ENCODE data around the gene PMIS2. TPM values are rescaled to one million over a fixed set of nuclear protein-coding genes. Genes with fewer than 3 reads are reported as not detected.
"Not testable (repeated sequence)": the region's sequence is repeated elsewhere in the genome, so short reads cannot be mapped to it uniquely, and the experiment has no call there.

PMIS2 gene
- total and polyA plus RNA-seq, 5 experiments from 2014 or later: not detected

- POLR2A ChIA-PET: no interaction called here
- H3K4me1 Mint-ChIP-seq: no peaks in the 10 kb centered on the region
- H3K27ac Mint-ChIP-seq: peak overlapping the region in 1 of 10 donors; percentile 35
- ATAC-seq (no peak), DNase-seq (no peak)
- no peak overlapping the region for H3K4me3 Mint-ChIP-seq
- H3K27me3 Mint-ChIP-seq: peaks cover 12 to 28% (median 17%) of the 10 kb centered on the region in 5 donors
- peaks cover 0 to 17% (median 14%) of the 10 kb centered on the region in 3 donors for H3K36me3 Mint-ChIP-seq
- peaks cover 4 to 32% (median 18%) of the 10 kb centered on the region in 9 donors for H3K9me3 Mint-ChIP-seq
Measured at GRCh38 chr19:35571406-35571965, 14.5 kb upstream of the PMIS2 start.

- POLR2A ChIA-PET: no interaction called here
- Mint-ChIP-seq H3K9me3 (peaks cover 10 to 47% (median 25%) of the 10 kb centered on the region in 9 donors), H3K36me3 (peaks cover 2 to 24% (median 21%) of the 10 kb centered on the region in 3 donors), H3K27me3 (peaks cover 8 to 20% (median 12%) of the 10 kb centered on the region in 5 donors), H3K27ac (no peak overlapping the region), H3K4me3 (no peak overlapping the region), H3K4me1 (peaks cover 0 to 3% (median 0%) of the 10 kb centered on the region in 4 donors)
- DNase-seq (no peak), ATAC-seq (no peak)
Measured at GRCh38 chr19:35577918-35578317, 8.1 kb upstream of the PMIS2 start.

GRCh38 chr19:35578707-35579106, 7.3 kb upstream of the PMIS2 start:
- POLR2A ChIA-PET: no interaction called here
- Mint-ChIP-seq H3K27me3 (peaks cover 8 to 27% (median 15%) of the 10 kb centered on the region in 5 donors), H3K4me3 (no peak overlapping the region), H3K4me1 (peaks cover 0 to 3% (median 0%) of the 10 kb centered on the region in 4 donors), H3K9me3 (peaks cover 10 to 43% (median 25%) of the 10 kb centered on the region in 9 donors), H3K27ac (no peak overlapping the region), H3K36me3 (peaks cover 2 to 24% (median 21%) of the 10 kb centered on the region in 3 donors)
- ATAC-seq: no peak
- DNase-seq: no peak

- no peak overlapping the region for H3K4me3 Mint-ChIP-seq
- no peak for DNase-seq
- H3K36me3 Mint-ChIP-seq: no peaks in the 10 kb centered on the region
- no peak for ATAC-seq
- H3K4me1 Mint-ChIP-seq: peaks cover 0 to 3% (median 0%) of the 10 kb centered on the region in 4 donors
- no peak overlapping the region for H3K27ac Mint-ChIP-seq
- POLR2A ChIA-PET: no interaction called here
- H3K27me3 Mint-ChIP-seq: peaks cover 16 to 46% (median 28%) of the 10 kb centered on the region in 5 donors
- H3K9me3 Mint-ChIP-seq: peaks cover 0 to 5% (median 2%) of the 10 kb centered on the region in 9 donors
Measured at GRCh38 chr19:35582760-35583159, 3.2 kb upstream of the PMIS2 start.

GRCh38 chr19:35587321-35587720, 1.3 kb downstream of the PMIS2 start:
- POLR2A ChIA-PET: no interaction called here
- Mint-ChIP-seq H3K4me3 (no peak overlapping the region), H3K4me1 (peaks cover 0 to 3% (median 1%) of the 10 kb centered on the region in 4 donors), H3K27ac (no peak overlapping the region), H3K27me3 (peaks cover 10 to 44% (median 25%) of the 10 kb centered on the region in 5 donors), H3K9me3 (no peaks in the 10 kb centered on the region), H3K36me3 (no peaks in the 10 kb centered on the region)
- ATAC-seq (no peak), DNase-seq (no peak)

- Mint-ChIP-seq H3K36me3 (no peaks in the 10 kb centered on the region), H3K4me1 (peaks cover 0 to 3% (median 0%) of the 10 kb centered on the region in 4 donors), H3K4me3 (no peak overlapping the region), H3K27ac (no peak overlapping the region), H3K27me3 (peaks cover 4 to 23% (median 14%) of the 10 kb centered on the region in 5 donors), H3K9me3 (no peaks in the 10 kb centered on the region)
- ATAC-seq: no peak
- POLR2A ChIA-PET: no interaction called here
- DNase-seq: no peak
Measured at GRCh38 chr19:35590875-35591274, 4.9 kb downstream of the PMIS2 start.

GRCh38 chr19:35592226-35592625, 6.3 kb downstream of the PMIS2 start:
- Mint-ChIP-seq H3K36me3 (no peaks in the 10 kb centered on the region), H3K27me3 (peaks cover 4 to 14% (median 10%) of the 10 kb centered on the region in 5 donors), H3K27ac (no peak overlapping the region), H3K4me1 (peaks cover 0 to 3% (median 0%) of the 10 kb centered on the region in 4 donors), H3K9me3 (no peaks in the 10 kb centered on the region), H3K4me3 (no peak overlapping the region)
- POLR2A ChIA-PET: no interaction called here
- DNase-seq: peak in 4 of 10 donors; percentile 17 to 46 (median 24)
- peak in 1 of 2 donors; percentile 46 for ATAC-seq

GRCh38 chr19:35595026-35595425, 9.1 kb downstream of the PMIS2 start:
- H3K4me3 Mint-ChIP-seq, H3K4me1 Mint-ChIP-seq, POLR2A ChIA-PET, DNase-seq, H3K36me3 Mint-ChIP-seq, ATAC-seq, H3K9me3 Mint-ChIP-seq, H3K27ac Mint-ChIP-seq: not testable (repeated sequence)
- peaks cover 4 to 18% (median 14%) of the 10 kb centered on the region in 5 donors for H3K27me3 Mint-ChIP-seq

- ATAC-seq (no peak), DNase-seq (no peak)
- H3K4me1 Mint-ChIP-seq: peaks cover 0 to 3% (median 0%) of the 10 kb centered on the region in 4 donors
- H3K27ac Mint-ChIP-seq: peak overlapping the region in 1 of 10 donors; percentile 90
- POLR2A ChIA-PET: no interaction called here
- no peak overlapping the region for H3K4me3 Mint-ChIP-seq
- no peaks in the 10 kb centered on the region for H3K9me3 Mint-ChIP-seq
- no peaks in the 10 kb centered on the region for H3K36me3 Mint-ChIP-seq
- H3K27me3 Mint-ChIP-seq: peaks cover 4 to 18% (median 15%) of the 10 kb centered on the region in 5 donors
Measured at GRCh38 chr19:35595928-35596327, 10.0 kb downstream of the PMIS2 start.

- H3K4me3 Mint-ChIP-seq: no peak overlapping the region
- ATAC-seq: peak in 1 of 2 donors; percentile 48
Measured at GRCh38 chr19:35596366-35596999, 10.5 kb downstream of the PMIS2 start.

GRCh38 chr19:35601971-35602370, 16.0 kb downstream of the PMIS2 start:
- Mint-ChIP-seq H3K4me3 (no peak overlapping the region), H3K9me3 (peaks cover 0 to 2% (median 0%) of the 10 kb centered on the region in 9 donors), H3K4me1 (no peaks in the 10 kb centered on the region), H3K36me3 (no peaks in the 10 kb centered on the region), H3K27ac (no peak overlapping the region), H3K27me3 (peaks cover 0 to 9% (median 2%) of the 10 kb centered on the region in 5 donors)
- POLR2A ChIA-PET: interaction anchor here (0.6 kb wide), 1 partner anchor 36 kb away, joined by 4 read pairs; no protein-coding TSS in a partner anchor
- ATAC-seq (no peak), DNase-seq (no peak)

More at GRCh38 chr19:35596366-35596999, 10.5 kb downstream of the PMIS2 start:
- Mint-ChIP-seq H3K36me3 (no peaks in the 10 kb centered on the region), H3K9me3 (no peaks in the 10 kb centered on the region), H3K27ac (peak overlapping the region in 1 of 10 donors; percentile 38), H3K4me1 (peaks cover 0 to 3% (median 0%) of the 10 kb centered on the region in 4 donors), H3K27me3 (peaks cover 4 to 18% (median 16%) of the 10 kb centered on the region in 5 donors)
- DNase-seq: peak in 1 of 10 donors; percentile 5
- POLR2A ChIA-PET: interaction anchor here (0.6 kb wide), 1 partner anchor 39 kb away, joined by 5 read pairs; no protein-coding TSS in a partner anchor

- H3K27me3 Mint-ChIP-seq, DNase-seq, H3K4me3 Mint-ChIP-seq, POLR2A ChIA-PET, H3K27ac Mint-ChIP-seq, H3K36me3 Mint-ChIP-seq, ATAC-seq: not testable (repeated sequence)
- Mint-ChIP-seq H3K4me1 (peaks cover 3 to 11% (median 7%) of the 10 kb centered on the region in 4 donors), H3K9me3 (peaks cover 0 to 13% (median 5%) of the 10 kb centered on the region in 9 donors)
Measured at GRCh38 chr19:35604436-35604835, 18.5 kb downstream of the PMIS2 start.

GRCh38 chr19:35607170-35607569, 21.2 kb downstream of the PMIS2 start:
- Mint-ChIP-seq H3K9me3 (peaks cover 0 to 13% (median 5%) of the 10 kb centered on the region in 9 donors), H3K4me1 (peaks cover 5 to 29% (median 20%) of the 10 kb centered on the region in 4 donors)
- H3K36me3 Mint-ChIP-seq, DNase-seq, POLR2A ChIA-PET, ATAC-seq, H3K27ac Mint-ChIP-seq, H3K27me3 Mint-ChIP-seq, H3K4me3 Mint-ChIP-seq: not testable (repeated sequence)
